ENCODE data around the gene MYT1.
"Not testable (repeated sequence)": the region's sequence is repeated elsewhere in the genome, so short reads cannot be mapped to it uniquely, and the experiment has no call there.

MYT1 gene

DNA sequence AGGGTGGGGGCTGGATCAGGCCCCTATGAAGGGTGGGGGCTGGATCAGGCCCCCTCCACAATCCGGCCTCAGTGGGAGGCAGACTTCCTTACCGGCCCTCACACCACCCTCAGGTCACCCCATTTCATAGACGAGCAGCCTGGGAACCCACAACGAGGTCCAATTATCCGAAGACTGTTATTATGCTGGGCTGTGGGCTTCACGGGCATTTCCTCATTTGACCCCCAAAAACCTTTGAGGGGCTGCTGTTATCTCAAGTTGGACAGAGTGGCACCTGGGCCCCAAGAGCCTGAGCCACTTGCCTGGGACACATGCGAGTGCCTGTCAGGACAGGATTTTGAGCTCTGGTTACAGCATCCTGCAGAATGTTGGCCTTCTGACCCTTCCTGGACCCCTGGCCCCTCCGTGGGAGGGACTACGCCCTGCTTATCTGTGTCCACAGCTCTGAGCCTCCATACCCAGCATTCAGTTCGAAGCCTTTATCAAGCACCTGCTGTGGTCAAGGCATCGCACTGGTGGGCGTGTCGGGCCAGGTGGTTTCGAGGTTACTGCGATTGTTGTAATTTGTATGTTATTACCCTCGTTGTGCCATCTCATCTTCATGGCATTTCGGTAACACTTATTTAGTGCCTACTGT, 56.8 kb downstream of the MYT1 start:
- DNase-seq: no peak

DNA sequence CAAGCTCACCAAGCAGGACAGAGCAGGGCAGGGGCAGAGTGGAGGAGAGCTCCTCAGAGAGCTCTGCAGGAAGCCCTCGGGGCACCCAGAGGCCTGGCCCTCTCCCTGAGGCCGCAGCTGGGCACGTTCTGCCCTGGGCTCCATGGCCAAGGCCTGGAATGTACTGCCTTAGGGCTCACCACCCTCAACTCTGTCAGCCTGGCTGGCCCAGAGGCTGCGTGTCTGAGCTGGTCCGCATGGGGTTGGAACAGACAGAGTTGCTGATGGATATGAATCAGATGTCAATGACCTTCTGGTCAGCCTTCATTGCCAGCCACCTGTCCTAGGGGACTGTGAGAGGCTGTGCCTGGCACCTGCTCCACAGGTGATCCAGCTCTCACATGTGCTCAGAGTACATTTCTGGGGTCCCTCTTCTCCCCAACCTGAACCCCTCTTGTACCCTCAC, 58.1 kb downstream of the MYT1 start:
- no peak for DNase-seq

DNA sequence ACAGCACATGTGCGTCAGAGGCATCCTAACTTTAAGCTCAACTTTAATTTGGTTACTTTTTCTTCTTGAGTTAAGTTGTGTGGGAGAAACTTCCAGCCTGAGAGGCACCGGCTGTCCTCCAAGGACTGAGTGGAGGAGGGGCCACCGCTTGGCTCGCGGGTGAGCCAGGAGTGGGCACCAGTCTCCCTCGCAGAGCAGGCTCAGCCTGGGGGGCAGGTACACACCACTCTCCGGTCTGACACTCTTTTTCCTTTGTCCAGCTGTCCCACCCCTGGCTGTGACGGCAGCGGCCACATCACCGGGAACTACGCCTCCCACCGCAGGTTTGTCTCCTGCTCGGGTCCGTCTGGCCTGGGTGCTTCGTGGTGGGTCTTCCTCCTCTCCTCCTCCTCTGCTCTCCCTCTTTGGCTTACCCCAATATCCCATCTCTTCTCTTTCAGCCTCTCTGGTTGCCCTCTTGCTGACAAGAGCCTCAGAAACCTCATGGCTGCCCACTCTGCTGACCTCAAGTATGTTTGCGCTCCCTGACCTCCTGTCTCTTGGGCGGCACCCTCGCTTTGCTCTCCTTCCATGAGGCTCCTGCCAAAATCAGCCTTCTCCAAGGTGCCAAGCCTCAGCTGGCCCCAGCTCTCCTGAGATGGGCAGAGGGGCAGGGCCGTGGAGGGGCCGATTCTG, 58.7 kb downstream of the MYT1 start:
- no peak for DNase-seq

DNA sequence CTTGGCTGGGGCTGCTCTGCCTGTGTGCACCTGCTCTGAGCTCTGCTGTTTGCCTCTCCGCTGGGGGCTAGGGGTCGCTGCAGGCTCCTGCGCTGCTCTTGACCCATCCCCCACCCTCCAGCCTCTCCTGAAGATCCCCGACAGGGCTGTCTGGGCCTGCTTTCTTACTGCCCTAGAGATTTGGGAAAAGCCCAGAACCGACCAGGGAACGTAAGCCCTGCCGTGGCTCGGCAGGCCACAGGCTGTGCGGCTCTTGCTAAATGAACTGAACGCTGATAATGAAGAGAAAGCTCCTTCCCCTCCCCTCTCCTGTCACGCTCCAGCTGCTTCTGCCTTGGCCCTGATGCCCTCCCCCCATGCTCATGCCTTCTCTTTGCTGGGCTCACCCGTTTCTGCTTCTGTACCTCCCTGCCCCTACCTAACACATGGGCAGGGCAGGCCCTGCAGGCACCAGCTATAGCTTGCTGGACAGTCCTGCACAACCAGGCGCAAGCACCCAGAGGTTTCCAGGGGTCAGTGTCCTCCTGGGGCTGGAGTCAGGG, 59.3 kb downstream of the MYT1 start:
- DNase-seq: no peak

DNA sequence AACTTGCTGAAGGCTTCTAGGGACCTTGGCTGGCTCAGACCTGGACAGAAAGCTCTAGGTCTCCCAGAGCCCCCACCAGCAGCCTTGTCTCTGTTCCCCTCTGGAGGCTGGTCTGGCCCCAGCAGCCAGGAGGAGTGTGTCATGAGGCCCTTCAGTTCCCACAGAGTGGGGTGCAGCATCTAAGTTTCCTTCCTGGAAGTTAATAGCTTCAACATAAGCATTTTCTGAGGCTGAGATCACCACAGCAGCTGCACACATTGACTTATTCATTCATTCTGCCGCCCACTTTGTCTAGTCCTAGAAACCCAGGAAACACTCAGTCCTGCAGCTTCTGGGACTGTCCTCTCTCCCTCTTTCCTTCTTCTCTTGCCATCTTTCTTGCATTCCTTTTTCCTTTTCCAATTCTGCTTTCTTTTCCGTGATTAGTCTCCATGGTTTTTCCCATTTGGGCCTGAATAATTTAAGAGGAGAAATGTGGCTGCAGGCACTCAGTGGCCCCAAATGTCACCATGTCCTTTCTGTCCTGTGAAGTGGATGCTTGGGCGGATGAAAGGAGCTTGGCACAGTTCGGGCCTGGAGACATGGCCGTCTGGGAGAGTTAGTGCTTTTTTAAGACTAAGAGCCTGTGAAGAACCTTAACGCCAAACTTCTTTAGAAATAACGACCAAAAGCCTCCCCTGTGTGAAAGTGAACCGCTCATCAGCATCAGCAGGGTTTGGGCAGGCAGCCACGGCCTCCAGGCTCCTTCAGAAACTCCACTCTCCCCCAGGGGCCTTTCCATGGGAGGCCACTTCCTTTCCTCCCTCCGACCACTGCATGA, 60.3 kb downstream of the MYT1 start:
- DNase-seq: no peak

DNA sequence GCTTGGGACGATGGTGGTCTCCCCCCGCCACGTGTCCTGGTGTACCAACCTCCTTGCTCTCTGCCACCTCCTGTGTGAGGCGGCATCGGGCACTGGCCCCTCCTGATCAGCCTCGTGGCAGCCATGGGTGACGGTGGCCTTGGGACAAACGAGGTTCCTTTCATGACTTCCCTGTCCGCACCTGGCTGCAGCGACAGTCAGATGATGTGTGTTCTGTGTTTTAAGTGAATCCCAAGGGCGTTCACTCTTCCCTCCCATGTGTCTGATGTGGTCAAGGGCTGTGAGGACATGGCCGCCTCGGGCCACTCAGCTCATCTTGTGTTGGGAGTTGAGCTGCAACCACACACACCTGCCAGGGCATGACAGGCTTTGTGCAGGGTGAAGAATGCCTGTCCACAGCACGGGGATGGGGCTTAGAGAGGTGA, 60.9 kb downstream of the MYT1 start:
- no peak for DNase-seq

DNA sequence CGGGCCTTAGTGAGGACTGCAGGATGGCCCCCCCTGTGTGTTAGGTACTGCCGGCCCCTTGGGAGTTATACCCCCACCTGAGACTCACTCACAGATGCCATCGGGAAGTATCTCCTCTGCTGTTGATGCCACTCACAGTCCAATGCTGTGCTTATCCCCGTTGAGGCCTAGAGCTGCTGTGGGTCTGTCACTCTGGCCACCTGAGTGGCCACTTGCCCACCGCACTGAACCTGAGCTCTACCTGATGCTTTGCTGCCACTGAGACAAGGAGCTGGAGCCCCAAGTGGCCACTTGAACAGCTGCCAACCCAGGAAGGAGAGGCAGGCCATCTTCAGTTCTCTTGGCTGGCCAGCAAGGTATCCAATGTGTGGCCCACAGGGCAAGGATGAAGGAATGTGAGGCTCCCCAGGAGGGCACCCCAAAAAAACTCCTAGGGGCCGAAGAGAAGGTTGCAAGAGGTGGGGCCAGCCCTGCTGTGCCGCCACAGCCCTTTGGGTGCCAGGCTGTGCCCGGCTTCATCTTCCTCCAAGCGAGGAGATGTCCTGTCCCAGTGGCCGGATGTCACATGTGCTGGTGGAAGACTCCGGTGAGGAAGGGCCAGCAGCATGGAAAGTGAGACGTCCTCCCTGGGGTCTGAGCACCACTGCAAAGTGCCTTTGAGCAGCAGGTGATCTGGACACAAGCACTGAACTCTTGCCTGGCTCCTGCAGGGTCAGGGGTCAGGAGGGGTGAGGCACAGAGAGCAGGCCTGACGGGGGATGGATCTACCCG, 61.8 kb downstream of the MYT1 start:
- no peak for DNase-seq

DNA sequence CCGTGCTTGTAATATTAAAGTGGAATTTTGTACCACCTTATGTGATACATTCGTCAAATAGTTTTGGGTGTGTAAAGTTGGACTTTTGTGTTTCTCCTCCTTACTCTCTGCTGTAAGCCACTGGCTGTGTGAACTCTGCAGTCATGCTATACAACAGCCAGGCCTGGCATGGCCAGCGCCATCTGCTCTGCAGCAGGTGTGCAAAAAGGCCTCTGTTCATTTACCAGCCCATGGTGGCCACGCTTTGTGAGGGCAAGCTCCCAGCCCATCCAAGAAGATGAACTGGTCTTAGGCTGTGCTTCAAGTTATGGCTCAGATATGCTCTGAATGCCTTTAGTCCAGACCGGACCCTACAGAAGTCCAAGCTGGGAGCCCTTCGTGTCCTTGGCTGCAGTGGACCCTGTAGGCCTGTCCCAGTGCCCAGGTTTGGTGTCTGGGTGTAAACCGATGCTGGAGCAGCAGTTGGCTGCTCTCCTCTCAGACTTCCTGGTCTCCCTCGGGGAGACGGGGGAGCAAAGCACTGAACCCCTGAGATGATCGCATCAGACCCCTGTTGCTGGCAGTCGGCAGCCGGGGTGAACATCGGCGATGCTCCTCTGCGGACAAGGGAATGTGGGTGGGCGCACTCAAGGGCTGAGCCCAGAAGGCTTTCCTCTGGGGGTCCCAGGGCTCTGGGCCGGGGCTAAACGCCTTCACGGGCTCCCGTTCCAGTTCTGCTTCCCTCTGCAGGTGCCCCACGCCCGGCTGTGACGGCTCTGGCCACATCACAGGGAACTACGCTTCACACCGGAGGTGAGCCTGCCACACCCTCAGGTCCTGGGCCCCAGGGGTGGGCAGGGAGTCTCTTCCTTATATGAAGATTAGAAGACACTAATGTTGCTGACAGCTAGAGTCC, 62.7 kb downstream of the MYT1 start:
- no peak for DNase-seq

DNA sequence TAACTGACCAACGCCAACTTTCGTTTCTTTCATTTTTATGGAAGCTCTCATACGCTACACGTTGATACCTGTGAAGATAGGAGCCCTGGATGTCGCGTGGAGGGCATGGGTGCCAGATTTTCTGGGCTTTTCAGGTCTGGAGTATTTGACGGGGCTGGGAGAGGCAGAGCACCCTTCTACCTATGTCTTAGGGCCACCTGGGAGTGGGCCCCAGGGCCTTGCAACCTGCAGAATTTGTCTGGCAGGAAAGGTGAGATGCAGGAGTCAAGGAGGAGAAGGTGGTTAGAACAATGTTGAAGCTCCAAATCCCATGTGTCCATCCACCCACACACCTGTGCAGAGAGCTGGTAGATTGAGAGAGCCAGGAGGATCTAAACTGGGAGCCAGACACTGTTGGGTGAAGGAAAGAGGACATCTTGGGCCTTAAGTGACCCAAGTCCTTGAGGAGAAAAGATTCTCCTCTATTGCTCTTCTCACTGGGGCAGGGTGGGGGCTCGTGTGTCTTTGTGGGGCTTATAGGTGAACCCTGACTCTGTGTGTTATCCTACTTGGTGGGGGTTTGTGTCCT, 63.9 kb downstream of the MYT1 start:
- no peak for DNase-seq

DNA sequence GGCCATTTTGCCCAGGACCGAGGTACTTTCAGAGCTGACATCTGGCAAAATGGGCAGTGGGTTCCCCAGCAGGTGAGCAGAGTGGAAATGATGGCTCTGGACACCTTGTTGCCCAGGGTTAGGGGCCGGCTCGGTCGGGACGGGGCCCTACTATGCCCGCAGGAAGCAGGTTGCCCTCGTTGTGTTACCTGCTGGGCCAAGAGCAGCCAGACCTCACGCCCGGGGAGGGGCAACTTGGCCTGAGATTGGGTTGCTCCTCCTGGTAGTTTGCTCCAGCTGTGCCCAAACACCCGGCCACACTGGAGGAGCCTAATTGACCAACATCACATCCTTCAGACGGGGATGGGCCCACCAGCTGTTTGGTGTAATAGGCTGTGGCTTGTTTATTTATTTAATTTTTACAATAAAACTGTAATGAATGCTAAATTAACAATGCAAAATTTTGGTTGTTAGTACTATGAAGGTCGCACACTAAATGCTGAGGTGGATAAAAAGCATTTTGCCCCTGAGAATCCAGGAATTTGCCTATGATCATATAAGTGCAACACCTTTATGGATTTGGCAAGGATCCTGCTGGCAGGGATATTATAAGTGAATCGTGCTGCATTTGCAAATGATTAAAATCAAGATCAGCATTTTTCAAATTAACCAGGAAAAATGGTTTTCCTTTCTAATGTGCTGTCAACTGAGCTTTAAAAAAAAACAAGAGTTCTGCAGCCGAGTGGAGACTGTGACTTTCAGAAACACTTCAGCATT, 64.7 kb downstream of the MYT1 start:
- DNase-seq: no peak

DNA sequence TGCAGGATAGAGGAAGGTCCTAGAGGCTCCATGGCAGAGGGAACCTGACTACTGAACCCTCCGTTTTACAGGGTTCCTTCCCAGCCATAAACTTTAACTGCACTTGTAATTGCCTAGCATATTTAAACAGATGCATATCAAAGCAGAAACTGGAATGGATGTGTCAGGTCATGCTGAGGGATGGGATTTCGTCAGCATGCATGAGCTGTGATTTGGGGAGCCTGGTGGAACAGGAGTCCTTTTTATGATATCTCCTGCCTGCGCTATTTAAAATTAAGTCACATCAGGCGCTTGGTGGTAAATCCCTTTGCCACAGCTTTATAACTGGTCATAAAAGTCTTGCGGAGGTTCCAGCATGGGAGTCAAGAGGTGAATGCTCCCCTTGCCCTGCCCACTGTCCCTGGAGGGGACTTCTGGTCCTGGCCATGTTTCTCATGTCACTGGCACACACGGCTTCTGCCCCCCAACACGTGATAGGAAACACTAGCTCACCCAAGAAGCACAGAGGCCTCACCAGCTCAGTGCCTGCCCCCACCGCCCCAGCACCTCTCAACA, 65.3 kb downstream of the MYT1 start:
- no peak for DNase-seq

DNA sequence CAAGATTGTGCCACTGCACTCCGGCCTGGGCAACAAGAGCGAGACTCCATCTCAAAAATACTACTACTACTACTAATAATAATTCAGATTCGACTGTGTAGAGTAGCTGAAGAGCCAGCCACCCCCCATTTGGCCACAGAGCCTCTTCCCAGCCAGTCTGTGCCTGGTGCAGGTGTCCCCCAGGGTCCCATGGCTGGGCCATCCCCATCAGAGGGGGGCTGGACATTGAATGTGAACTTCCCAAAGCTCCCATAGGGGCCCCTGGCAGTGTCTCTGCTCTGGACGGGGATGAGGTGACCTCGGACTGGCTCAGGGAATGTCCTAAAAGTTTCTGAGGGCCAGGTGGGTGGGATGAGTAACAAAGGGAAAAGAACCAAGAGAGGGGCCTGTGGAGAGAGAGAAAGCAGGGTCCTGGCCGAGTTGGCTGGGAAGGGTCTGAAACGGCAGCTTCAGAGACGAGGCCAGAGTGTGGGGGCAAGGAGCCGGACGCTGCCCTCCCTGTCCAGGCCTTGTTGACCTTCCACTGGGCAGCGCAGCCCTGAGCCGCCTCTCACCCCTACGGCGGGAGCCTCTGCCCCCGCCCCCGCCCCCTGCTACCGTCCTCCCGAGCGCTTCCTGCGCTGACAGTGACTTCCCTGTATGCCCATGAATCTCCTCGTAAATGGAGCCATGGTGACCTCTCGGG, 66.4 kb downstream of the MYT1 start:
- DNase-seq: no peak

DNA sequence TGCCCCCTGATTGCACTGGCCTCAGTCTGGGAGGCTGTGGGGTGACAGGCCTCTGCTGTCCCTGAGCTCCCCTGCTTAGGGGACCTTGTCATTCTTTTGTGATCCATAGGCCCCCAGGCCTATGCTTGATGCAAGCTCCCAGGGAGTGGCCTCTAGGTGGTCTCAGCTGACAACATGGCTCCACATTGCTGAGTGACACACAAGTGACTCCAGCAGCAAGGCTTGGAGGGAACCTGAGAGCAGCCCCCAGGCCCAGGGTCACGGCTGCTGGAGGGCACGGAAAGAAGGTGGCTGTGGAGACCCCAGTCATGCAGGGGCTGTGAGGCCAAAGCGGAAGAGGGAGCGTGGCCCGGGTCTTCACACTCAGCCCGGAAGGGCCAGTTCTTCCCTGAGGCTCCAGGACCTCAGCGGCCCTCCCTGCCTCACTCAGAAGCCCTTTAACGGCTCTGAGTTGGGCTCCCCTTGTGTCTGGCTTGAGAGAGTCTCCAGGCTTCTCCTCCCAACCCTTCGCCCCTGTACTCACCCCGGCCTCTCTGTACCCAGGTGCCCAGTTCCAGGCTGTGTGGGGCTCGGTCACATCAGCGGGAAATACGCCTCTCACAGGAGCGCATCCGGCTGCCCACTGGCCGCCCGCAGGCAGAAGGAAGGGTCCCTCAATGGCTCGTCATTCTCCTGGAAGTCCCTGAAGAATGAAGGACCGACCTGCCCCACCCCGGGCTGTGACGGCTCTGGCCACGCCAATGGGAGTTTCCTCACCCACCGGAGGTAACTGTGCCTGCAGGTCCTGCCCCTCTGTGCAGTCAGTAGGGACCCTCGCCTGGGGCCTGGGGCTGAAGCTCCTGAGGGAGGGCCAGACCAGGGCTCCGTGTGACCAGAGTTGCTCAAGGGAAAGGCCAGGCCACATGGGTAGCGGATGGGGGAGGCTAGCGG, 67.6 kb downstream of the MYT1 start:
- DNase-seq: no peak

DNA sequence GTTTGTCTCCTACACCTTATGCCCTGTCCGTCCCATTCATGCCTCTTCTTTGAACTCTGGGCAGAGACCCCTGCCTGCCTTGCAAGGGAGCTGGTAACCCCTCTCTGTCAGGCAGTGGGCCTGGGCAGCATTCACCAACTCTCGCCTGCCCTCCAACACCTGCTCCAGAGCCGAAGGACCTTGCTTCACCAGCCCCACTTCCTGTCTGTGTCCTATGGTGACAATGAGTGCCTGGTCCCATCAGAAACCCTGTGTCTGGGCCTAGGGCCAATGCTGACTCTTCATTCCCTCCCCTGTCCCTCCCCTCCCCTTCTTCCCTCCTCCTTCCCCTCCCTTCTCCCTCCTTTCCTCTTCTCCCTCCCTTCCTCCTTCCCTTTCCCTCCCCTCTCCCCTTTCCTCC, 68.5 kb downstream of the MYT1 start:
- DNase-seq: no peak

DNA sequence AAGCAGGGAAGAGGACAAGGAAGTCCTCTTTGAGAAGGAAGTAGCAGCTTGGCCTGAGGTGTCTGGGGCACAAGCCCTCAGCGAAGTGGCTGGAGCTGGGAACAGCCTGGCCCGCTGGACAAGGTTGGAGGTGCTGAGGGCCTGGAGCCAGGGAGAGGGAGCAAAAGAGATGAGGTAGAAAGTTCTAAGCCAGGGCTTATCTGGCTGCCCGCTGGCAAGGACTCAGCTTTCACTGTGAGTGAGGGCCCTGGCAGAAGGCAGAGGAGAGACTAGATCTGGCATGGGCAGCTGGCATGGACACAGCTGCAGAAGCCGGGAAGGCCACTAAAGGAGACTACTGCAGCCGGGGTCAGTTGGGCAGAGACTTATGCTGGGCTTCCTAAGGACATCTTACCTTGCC, 69.5 kb downstream of the MYT1 start:
- no peak for DNase-seq

DNA sequence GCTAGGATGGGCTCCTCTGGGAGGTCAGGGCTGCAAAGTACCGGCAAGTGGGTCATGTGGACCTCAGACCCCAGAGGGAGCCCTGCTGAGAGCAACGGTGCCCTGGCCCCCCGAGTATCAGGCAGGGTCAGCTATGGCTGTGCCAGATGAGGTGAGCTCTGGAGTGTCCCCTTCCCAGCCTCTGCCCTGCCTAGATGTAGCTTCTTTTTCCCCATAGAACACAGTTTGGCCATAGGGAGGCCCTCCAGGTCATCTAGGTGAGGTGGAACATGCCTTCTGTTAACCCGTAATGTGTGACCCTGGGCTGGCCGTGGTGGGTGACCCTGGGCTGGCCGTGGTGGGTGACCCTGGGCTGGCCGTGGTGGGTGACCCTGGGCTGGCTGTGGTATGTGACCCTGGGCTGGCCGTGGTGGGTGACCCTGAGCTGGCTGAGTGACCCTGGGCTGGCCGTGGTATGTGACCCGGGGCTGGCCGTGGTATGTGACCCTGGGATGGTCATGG, 70.1 kb downstream of the MYT1 start:
- DNase-seq: no peak

DNA sequence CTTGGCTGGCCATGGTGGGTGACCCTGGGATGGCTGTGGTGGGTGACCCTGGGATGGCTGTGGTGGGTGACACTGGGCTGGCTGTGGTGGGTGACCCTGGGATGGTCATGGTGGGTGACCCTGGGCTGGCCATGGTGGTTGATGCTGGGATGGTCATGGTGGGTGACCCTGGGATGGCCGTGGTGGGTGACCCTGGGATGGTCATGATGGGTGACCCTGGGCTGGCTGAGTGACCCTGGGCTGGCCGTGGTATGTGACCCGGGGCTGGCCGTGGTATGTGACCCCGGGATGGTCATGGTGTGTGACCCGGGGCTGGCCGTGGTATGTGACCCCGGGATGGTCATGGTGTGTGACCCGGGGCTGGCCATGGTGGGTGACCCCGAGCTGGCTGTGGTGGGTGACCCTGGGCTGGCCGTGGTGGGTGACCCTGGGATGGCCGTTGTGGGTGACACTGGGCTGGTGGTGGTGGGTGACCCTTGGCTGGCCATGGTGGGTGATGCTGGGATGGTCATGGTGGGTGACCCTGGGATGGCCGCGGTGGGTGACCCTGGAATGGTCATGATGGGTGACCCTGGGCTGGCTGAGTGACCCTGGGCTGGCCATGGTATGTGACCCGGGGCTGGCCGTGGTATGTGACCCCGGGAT, 70.8 kb downstream of the MYT1 start:
- DNase-seq: not testable (repeated sequence)
